ENCODE results near the gene NUMBL. TPM values are rescaled to one million over a fixed set of nuclear protein-coding genes. Genes with fewer than 3 reads are reported as not detected.

The NUMBL gene
- total and polyA plus RNA-seq, 2 of the 8 experiments (the other 6 are each of a cell fraction or from before 2014, with no cell fraction given): 13.5 to 24.8 TPM

GRCh38 chr19:40714441-40715299, 24.2 kb upstream of the NUMBL start:
- Histone ChIP-seq H3K36me3 (ENCODE audit: control insufficient read depth in 2 of 4, insufficient read depth in 4 of 4, low read length in 3 of 4) (peaks cover 4 to 15% (median 9%) of the 10 kb centered on the region in 4 experiments; a peak in 7 of 8 replicates), H3K4me2 (ENCODE audit: insufficient read depth in 1 of 2, low read depth in 2 of 2, low read length in 2 of 2) (peak overlapping the region; percentile 96 to 100), H3K4ac (replicated peaks; ENCODE audit: insufficient read length, low read depth, low read length) (peak overlapping the region; percentile 21), H2BK15ac (ENCODE audit: low read length) (peak overlapping the region; percentile 55; the same call in 1 of the 2 replicates), H3K79me2 (ENCODE audit: control insufficient read depth in 1 of 2, insufficient read depth in 2 of 2, low read length in 2 of 2) (peaks cover 0 to 22% of the 10 kb centered on the region in 2 experiments; a peak in 2 of 4 replicates), H2BK120ac (replicated peaks; ENCODE audit: low read depth, low read length) (no peak overlapping the region), H3K56ac (replicated peaks; ENCODE audit: insufficient read length, low read depth, low read length) (no peak overlapping the region), H4K8ac (ENCODE audit: extremely low read depth, insufficient read depth, low read length) (no peak overlapping the region), H2BK12ac (ENCODE audit: low read depth, low read length) (peak overlapping the region; percentile 90; the same call in 1 of the 2 replicates), H3K9me3 (ENCODE audit: insufficient read depth in 2 of 2, low read depth in 1 of 2, low read length in 1 of 2) (no peaks in the 10 kb centered on the region), H3K4me3 (ENCODE audit: extremely low read depth in 1 of 4, insufficient read depth in 2 of 4, low read depth in 3 of 4, low read length in 4 of 4) (peak overlapping the region; percentile 72 to 94 (median 90)), H2BK20ac (ENCODE audit: low read length) (peak overlapping the region; percentile 61; the same call in 1 of the 2 replicates), H3K18ac (ENCODE audit: extremely low read depth, low read length) (peak overlapping the region; percentile 93), H3K14ac (ENCODE audit: insufficient read length) (no peak overlapping the region), H3K4me1 (replicated peaks in 1 of 4; ENCODE audit: control insufficient read depth in 3 of 4, insufficient read depth in 4 of 4, low read length in 3 of 4) (peaks cover 0 to 25% (median 8%) of the 10 kb centered on the region in 4 experiments; a peak in 6 of 7 replicates), H2AK5ac (ENCODE audit: low read depth, low read length) (peak overlapping the region; percentile 83; the same call in 1 of the 2 replicates), H2AFZ (ENCODE audit: low read length) (peak overlapping the region; percentile 46; the same call in 1 of the 2 replicates), H3K79me1 (ENCODE audit: low read depth, low read length) (0 out of 2 replicates have a peak, but pooled peaks cover 2% of the 10 kb centered on the region), H3K23me2 (ENCODE audit: low read depth, low read length) (peaks cover 23% of the 10 kb centered on the region), H3K27ac (ENCODE audit: low read depth, low read length) (peak overlapping the region; percentile 78), H3K23ac (ENCODE audit: insufficient read length) (no peak overlapping the region), H4K20me1 (replicated peaks in 1 of 2; ENCODE audit: control insufficient read depth in 1 of 2, insufficient read depth in 2 of 2, low read length in 2 of 2) (no peaks in the 10 kb centered on the region), H3K9ac (replicated peaks in 1 of 4; ENCODE audit: extremely low read depth in 1 of 4, low read depth in 3 of 4, low read length in 3 of 4) (peak overlapping the region in 3 of 4 experiments; percentile 67 to 90 (median 68); a peak in 6 of 7 replicates), H4K5ac (ENCODE audit: insufficient read length, low read depth, low read length) (peak overlapping the region; percentile 53), H2BK5ac (ENCODE audit: low read depth, low read length) (peak overlapping the region; percentile 96), H4K91ac (replicated peaks; ENCODE audit: insufficient read length, low read length) (no peak overlapping the region), H3K27me3 (replicated peaks in 1 of 4; ENCODE audit: control insufficient read depth in 3 of 4, extremely low read depth in 1 of 4, insufficient read depth in 3 of 4, low read length in 3 of 4) (no peaks in the 10 kb centered on the region)
- FAIRE-seq: no peak
- POLR2A ChIA-PET (ENCODE audit: partially characterized antibody): interaction anchor here (0.6 to 1.6 kb wide), 11 partner anchors 13 to 712 kb away, joined by 3 to 6 read pairs (median 3); partner anchors contain the start of genes ACTMAP, B3GNT8, NUMBL and RAB4B
- peak; percentile 73 to 98 for DNase-seq (ENCODE audit: low read depth in 1 of 2, low spot score in 2 of 2)
- CTCF ChIA-PET (ENCODE audit: partially characterized antibody): interaction anchor here (0.7 to 1.0 kb wide), 3 partner anchors 12 to 53 kb away, joined by 3 to 4 read pairs (median 3); no protein-coding TSS in a partner anchor
- WGBS, 2 experiments (ENCODE audit: extremely low coverage in 1 of 2, insufficient coverage in 1 of 2, insufficient read length in 1 of 2, insufficient replicate concordance in 2 of 2, low coverage in 1 of 2, low lambda C conversion rate in 2 of 2, missing lambda C conversion rate in 1 of 2): 13% methylated on average over 22 of the region's 31 CpGs; no CpG with 5 or more reads in 1 of the 2 experiments
- TF ChIP-seq GABPA (IDR thresholded peaks at IDR 0.05; ENCODE audit: borderline replicate concordance, insufficient read depth, low read length) (peak; percentile 74; the same call in 1 of the 2 replicates), SIN3A (conservative IDR thresholded peaks at IDR 0.05 in 1 of 2, IDR thresholded peaks at IDR 0.05 in 1 of 2; ENCODE audit: low read depth in 1 of 2, low read length in 2 of 2) (no peak), MAX (IDR thresholded peaks at IDR 0.05) (0 out of 2 replicates have a peak, but pooled peaks have one; percentile 7), TAF7 (optimal IDR thresholded peaks at IDR 0.05; ENCODE audit: borderline replicate concordance, low read depth, low read length) (no peak), EP300 (IDR thresholded peaks at IDR 0.05; ENCODE audit: borderline replicate concordance in 1 of 2, low read depth in 2 of 2, low read length in 2 of 2) (peak in 1 of 2 experiments; percentile 12; a peak in 1 of 3 replicates), POLR2A (IDR thresholded peaks at IDR 0.05; ENCODE audit: control extremely low read depth in 1 of 2, low read depth in 2 of 2, low read length in 2 of 2) (0 out of 3 replicates have a peak, but pooled peaks of 1 of the 2 experiments have one; percentile 54)
